Placental epithelial cell (primary cell): ENCODE data around the gene TRIM67. TPM values are rescaled to one million over a fixed set of nuclear protein-coding genes. Genes with fewer than 3 reads are reported as not detected.

Experiments used
- total RNA-seq: library from RNA; depleted of rRNA; stranded (reverse); fragments of >200 nt; gene quantifications from 2 replicates; pipeline ENCODE4 v1.2.3, GENCODE V29; 2012

TRIM67 gene
- total RNA-seq: not detected in 2 replicates

DNA sequence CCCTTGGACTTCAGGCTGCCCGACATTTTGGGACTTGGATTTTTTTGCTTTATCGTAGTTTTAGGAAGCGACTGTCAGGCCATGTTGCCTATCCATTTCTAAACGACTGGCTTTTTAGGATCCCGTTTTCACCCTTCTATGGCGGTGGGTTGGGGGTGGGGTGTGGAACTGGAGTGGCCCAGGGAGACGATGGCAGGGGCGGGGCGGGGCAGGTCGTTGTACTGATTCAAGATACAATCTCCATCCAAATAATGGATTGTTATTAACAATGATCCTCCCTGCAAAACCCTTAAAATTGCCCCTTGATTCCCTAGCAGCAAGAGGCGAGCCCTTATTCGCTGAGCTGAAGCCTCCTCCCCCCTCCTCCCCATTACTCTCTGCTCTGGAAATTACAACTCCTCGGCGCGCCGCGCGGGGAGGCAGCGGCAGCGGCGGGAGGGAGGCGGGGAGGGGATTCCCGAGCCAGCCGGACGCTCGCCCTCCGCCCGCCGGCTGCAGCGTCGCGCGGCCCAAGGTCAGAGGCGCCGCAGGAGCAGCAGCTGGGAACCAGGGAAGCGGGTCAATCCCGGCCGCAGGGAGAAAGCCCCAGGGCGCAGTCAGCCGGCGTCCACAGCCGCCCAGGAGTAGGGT lies at the start of gene TRIM67:
TSS of gene TRIM67 (plus strand) at position 392 of the 630 bp plus-strand sequence. CDS start 912 bp downstream, outside the sequence.

DNA sequence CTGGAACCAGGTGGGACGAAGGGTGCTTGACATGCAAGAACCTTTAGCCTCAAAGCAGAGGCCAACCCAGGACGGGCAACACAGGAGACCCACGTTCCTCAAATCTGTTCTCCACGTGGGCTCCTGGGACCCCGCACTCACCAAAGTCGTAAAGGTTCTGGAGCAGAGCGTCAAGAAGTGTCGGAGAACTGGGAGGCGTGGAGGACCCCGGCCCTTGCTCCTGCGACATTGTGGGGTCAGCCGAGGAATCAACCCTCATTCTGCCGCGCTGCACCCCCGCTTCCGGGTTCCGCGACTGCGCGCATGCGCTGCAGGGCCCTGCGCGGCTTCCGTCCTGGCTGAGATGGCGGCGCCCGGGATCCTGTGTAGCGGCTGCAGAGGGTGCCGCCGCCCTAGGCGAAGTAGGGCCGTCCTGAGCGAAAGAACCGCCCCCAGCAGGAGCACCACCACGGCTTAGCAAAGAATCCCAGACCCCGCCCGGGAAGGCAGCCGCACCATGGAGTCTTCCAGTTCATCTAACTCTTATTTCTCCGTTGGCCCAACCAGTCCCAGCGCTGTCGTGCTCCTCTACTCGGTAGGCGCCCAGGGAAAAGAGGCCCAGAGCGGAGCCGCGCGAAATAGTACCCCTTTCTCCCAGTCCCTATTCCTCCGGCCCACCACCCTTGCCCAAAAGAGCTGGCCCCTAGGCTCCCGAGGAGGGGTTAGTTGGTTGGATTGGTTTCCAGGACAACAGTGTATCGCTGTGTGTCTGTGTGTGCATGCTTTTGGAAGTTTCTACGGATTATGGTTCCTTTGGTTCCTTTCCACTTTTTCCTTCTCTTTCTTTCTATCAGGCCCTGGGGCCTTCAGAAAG lies 79.3 kb downstream of the TRIM67 start, which contains the start of gene GNPAT:
TSS of gene GNPAT (plus strand) at position 330 of the 853 bp plus-strand sequence. CDS start at position 497, 167 bp downstream.

Other genes with a start within 250 kb of the TRIM67 start
- 4.7 and 5.6 TPM in 2 replicates for gene TTC13, start 183.2 kb upstream of the TRIM67 start, total RNA-seq
- 8.6 and 9.0 TPM in 2 replicates for gene ARV1, start 183.0 kb upstream of the TRIM67 start, total RNA-seq
- 5.1 and 6.7 TPM in 2 replicates for gene FAM89A, start 121.8 kb upstream of the TRIM67 start, total RNA-seq
- 26.7 and 39.6 TPM in 2 replicates for gene GNPAT, start 79.2 kb downstream of the TRIM67 start, total RNA-seq
- gene EXOC8, start 175.8 kb downstream of the TRIM67 start, total RNA-seq: 22.4 and 25.6 TPM in 2 replicates
- 18.3 and 22.8 TPM in 2 replicates for gene SPRTN, start 176.2 kb downstream of the TRIM67 start, total RNA-seq